HepG2 (cell line): ENCODE data around the gene STMN3. TPM values are rescaled to one million over a fixed set of nuclear protein-coding genes. Genes with fewer than 3 reads are reported as not detected.

ENCODE experiments used
- AGO2 ChIP-seq: fragments of 200-400 bp; formaldehyde crosslinking; optimal IDR thresholded peaks from 2 replicates; pipeline ENCODE3; 2017; ENCODE audit warnings: mild to moderate bottlenecking, low read depth, low read length, moderate library complexity
- GABPA ChIP-seq, 2 experiments: IDR thresholded peaks; 2 replicates each; pipeline ENCODE4 v1.6.1; 2011 to 2016; ENCODE audit warnings: low read depth in 2 of 2, low read length in 1 of 2, missing biosample characterization in 1 of 2, missing genetic modification characterization in 1 of 2
- HDAC1 ChIP-seq: sonication (generic); formaldehyde crosslinking; IDR thresholded peaks from 2 replicates; pipeline ENCODE4 v1.5.1; 2020; ENCODE audit warnings: mild to moderate bottlenecking, missing genetic modification reagents
- NCOA1 ChIP-seq: sonication (generic); formaldehyde crosslinking; IDR thresholded peaks from 2 replicates; pipeline ENCODE4 v1.9.0; 2021; ENCODE audit warnings: missing genetic modification reagents
- PRDM10 ChIP-seq: sonication (generic); formaldehyde crosslinking; IDR thresholded peaks from 2 replicates; pipeline ENCODE4 v1.4.0; 2020; ENCODE audit warnings: low read depth, missing genetic modification reagents
- SAP130 ChIP-seq: IDR thresholded peaks from 2 replicates; pipeline ENCODE4 v1.6.1; 2016; ENCODE audit warnings: low read depth
- SMARCE1 ChIP-seq: fragments of 450-650 bp; IDR thresholded peaks from 2 replicates; pipeline ENCODE4 v1.6.1; 2017; ENCODE audit warnings: borderline replicate concordance
- SP4 ChIP-seq: sonication (generic); formaldehyde crosslinking; IDR thresholded peaks from 2 replicates; pipeline ENCODE4 v1.8.1; 2023; ENCODE audit warnings: mild to moderate bottlenecking, missing genetic modification reagents
- ZNF124 ChIP-seq: sonication (generic); formaldehyde crosslinking; IDR thresholded peaks from 2 replicates; pipeline ENCODE4 v1.4.0; 2020; ENCODE audit warnings: missing genetic modification reagents
- ZNF143 ChIP-seq: sonication (generic); formaldehyde crosslinking; IDR thresholded peaks from 2 replicates; pipeline ENCODE4 v1.4.0; 2020; ENCODE audit warnings: missing genetic modification reagents
- ZNF83 ChIP-seq: sonication (generic); formaldehyde crosslinking; IDR thresholded peaks from 2 replicates; pipeline ENCODE4 v1.4.0; 2020; ENCODE audit warnings: missing genetic modification reagents, mild to moderate bottlenecking, borderline replicate concordance
- polyA plus RNA-seq, 8 experiments: library from polyadenylated mRNA; depleted of rRNA in 3 of 8; stranded (reverse) in 7 of 8; unstranded in 1 of 8; fragments of >200 nt; fragmentation: Illumina TruSeq in 4 of 8; extraction: Trizol in 4 of 8; gene quantifications; 2 replicates each; pipeline versions ENCODE4 v1.2.1 to v1.2.3, GENCODE V29; 2011 to 2016; ENCODE audit warnings: low read depth in 4 of 8, missing spikeins in 1 of 8, mixed read lengths in 1 of 8; ENCODE audit not compliant: insufficient read depth in 1 of 8
- total RNA-seq, 5 experiments: library from RNA; depleted of rRNA; stranded (reverse); fragments of >200 nt; fragmentation: Illumina TruSeq; extraction: Trizol; gene quantifications; 2 replicates each; pipeline ENCODE4 v1.2.3, GENCODE V29; 2016; ENCODE audit warnings: low read depth in 1 of 5
- TF ChIP-seq, protein P1 (sequence below): sonication (generic); formaldehyde crosslinking; IDR thresholded peaks from 2 replicates; pipeline ENCODE4 v1.4.0; 2020; ENCODE audit warnings: missing genetic modification reagents, borderline replicate concordance
- TF ChIP-seq, protein P2 (sequence below): sonication (generic); formaldehyde crosslinking; IDR thresholded peaks from 2 replicates; pipeline ENCODE4 v1.4.0; 2020; ENCODE audit warnings: missing genetic modification reagents
- TF ChIP-seq, protein P3 (sequence below): sonication (generic); formaldehyde crosslinking; IDR thresholded peaks from 2 replicates; pipeline ENCODE4 v1.5.0; 2020; ENCODE audit warnings: missing genetic modification reagents, mild to moderate bottlenecking, borderline replicate concordance

The STMN3 gene
- total and polyA plus RNA-seq, 2 of the 13 experiments (the other 11 are each of a cell fraction or from before 2014, with no cell fraction given): 21.0 to 48.3 TPM

GRCh38 chr20:63619086-63619485 lies 34.1 kb downstream of the STMN3 start (continued):
- TF ChIP-seq PRDM10 (CRISPR knock-in tag) (no peak), HDAC1 (CRISPR knock-in tag) (no peak), SP4 (CRISPR knock-in tag) (no peak), NCOA1 (CRISPR knock-in tag) (no peak), AGO2 (peak; percentile 42), SMARCE1 (no peak), ZNF143 (CRISPR knock-in tag) (no peak), ZNF124 (CRISPR knock-in tag) (no peak), SAP130 (CRISPR knock-in tag) (no peak), GABPA (IDR thresholded peaks at IDR 0.05; ENCODE audit: low read depth, low read length) (no peak), GABPA (CRISPR knock-in tag; IDR thresholded peaks at IDR 0.05; ENCODE audit: low read depth) (no peak), ZNF83 (CRISPR knock-in tag) (no peak)
- TF ChIP-seq, protein P1, sequence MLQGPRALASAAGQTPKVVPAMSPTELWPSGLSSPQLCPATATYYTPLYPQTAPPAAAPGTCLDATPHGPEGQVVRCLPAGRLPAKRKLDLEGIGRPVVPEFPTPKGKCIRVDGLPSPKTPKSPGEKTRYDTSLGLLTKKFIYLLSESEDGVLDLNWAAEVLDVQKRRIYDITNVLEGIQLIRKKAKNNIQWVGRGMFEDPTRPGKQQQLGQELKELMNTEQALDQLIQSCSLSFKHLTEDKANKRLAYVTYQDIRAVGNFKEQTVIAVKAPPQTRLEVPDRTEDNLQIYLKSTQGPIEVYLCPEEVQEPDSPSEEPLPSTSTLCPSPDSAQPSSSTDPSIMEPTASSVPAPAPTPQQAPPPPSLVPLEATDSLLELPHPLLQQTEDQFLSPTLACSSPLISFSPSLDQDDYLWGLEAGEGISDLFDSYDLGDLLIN (CRISPR knock-in tag): no peak
- TF ChIP-seq, protein P2, sequence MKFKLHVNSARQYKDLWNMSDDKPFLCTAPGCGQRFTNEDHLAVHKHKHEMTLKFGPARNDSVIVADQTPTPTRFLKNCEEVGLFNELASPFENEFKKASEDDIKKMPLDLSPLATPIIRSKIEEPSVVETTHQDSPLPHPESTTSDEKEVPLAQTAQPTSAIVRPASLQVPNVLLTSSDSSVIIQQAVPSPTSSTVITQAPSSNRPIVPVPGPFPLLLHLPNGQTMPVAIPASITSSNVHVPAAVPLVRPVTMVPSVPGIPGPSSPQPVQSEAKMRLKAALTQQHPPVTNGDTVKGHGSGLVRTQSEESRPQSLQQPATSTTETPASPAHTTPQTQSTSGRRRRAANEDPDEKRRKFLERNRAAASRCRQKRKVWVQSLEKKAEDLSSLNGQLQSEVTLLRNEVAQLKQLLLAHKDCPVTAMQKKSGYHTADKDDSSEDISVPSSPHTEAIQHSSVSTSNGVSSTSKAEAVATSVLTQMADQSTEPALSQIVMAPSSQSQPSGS (CRISPR knock-in tag): no peak
- TF ChIP-seq, protein P3, sequence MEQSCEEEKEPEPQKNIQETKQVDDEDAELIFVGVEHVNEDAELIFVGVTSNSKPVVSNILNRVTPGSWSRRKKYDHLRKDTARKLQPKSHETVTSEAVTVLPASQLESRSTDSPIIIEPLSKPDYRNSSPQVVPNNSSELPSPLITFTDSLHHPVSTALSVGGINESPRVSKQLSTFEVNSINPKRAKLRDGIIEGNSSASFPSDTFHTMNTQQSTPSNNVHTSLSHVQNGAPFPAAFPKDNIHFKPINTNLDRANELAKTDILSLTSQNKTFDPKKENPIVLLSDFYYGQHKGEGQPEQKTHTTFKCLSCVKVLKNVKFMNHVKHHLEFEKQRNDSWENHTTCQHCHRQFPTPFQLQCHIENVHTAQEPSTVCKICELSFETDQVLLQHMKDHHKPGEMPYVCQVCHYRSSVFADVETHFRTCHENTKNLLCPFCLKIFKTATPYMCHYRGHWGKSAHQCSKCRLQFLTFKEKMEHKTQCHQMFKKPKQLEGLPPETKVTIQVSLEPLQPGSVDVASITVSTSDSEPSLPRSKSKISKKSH: no peak
